NCI-H2171 (cell line): Measurements from ENCODE around the gene C19orf53.

Source experiments
- DNase-seq: peaks from one replicate; lab custom pipeline; 2025; lab: John Stamatoyannopoulos, UW

C19orf53 gene

DNA sequence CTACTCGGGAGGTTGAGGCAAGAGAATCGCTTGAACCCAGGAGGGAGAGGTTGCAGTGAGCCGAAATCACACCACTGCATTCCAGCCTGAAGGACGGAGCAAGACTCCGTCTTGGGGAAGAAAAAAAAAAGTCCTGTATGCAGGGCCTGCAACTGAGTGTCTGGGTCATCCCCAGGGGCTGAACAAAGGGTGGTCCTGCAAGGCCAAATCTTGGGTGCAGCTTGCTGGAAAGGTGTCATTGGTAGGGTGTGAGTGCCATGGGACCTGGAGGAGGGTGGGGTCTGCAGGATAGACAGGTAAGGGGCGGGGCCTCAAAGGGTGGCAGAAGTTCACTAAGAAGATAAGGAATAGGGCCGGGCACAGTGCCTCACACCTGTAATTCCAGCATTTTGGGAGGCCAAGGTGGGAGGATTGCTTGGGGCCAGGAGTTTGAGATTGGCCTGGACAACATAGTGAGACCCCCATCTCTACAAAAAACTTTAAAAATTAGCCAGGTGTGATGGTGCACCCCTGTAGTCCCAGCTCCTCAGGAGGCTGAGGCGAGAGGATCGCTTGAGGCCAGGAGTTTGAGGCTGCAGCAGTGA lies 52.5 kb downstream of the C19orf53 start:
- no peak for DNase-seq

GRCh38 chr19:13827656-13828055 lies 53.4 kb downstream of the C19orf53 start:
- DNase-seq = no peak
